Liver (tissue), 3 donors: ENCODE data around the gene STAP2.

Source experiments
- CTCF ChIP-seq: fragments of 150-350 bp; IDR thresholded peaks from 2 replicates; pipeline ENCODE4 v1.5.1; 2017; ENCODE audit warnings: improper control_type of control experiment, low read depth, low read length; ENCODE audit not compliant: missing input control
- EGR1 ChIP-seq, 2 donors: IDR thresholded peaks; 2 replicates each; pipeline ENCODE4 v1.6.1; 2016 to 2018; ENCODE audit warnings: antibody characterized with exemption in 2 of 2, low read depth in 2 of 2
- FOXA1 ChIP-seq: IDR thresholded peaks from 2 replicates; pipeline ENCODE4 v1.6.1; 2016; ENCODE audit warnings: antibody characterized with exemption
- HNF4G ChIP-seq: IDR thresholded peaks from 2 replicates; pipeline ENCODE4 v1.6.1; 2016; ENCODE audit warnings: antibody characterized with exemption
- JUND ChIP-seq, 2 donors: IDR thresholded peaks; 2 replicates each; pipeline ENCODE4 v1.6.1; 2016; ENCODE audit warnings: antibody characterized with exemption in 2 of 2
- TF ChIP-seq, protein P1 (sequence below): IDR thresholded peaks from 2 replicates; pipeline ENCODE4 v1.6.1; 2016; ENCODE audit warnings: antibody characterized with exemption
- TF ChIP-seq, protein P2 (sequence below): IDR thresholded peaks from 2 replicates; pipeline ENCODE4 v1.6.1; 2016; ENCODE audit warnings: antibody characterized with exemption
- donor health status: healthy.
- donor health status: healthy.

GRCh38 chr19:4370418-4371041 is 31.9 kb upstream of the STAP2 start:
- TF ChIP-seq, protein P1, sequence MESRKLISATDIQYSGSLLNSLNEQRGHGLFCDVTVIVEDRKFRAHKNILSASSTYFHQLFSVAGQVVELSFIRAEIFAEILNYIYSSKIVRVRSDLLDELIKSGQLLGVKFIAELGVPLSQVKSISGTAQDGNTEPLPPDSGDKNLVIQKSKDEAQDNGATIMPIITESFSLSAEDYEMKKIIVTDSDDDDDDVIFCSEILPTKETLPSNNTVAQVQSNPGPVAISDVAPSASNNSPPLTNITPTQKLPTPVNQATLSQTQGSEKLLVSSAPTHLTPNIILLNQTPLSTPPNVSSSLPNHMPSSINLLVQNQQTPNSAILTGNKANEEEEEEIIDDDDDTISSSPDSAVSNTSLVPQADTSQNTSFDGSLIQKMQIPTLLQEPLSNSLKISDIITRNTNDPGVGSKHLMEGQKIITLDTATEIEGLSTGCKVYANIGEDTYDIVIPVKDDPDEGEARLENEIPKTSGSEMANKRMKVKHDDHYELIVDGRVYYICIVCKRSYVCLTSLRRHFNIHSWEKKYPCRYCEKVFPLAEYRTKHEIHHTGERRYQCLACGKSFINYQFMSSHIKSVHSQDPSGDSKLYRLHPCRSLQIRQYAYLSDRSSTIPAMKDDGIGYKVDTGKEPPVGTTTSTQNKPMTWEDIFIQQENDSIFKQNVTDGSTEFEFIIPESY = no peak
- TF ChIP-seq JUND (IDR thresholded peaks at IDR 0.05) = no peak
- no peak for TF ChIP-seq CTCF
- no peak for TF ChIP-seq HNF4G
- TF ChIP-seq, protein P2, sequence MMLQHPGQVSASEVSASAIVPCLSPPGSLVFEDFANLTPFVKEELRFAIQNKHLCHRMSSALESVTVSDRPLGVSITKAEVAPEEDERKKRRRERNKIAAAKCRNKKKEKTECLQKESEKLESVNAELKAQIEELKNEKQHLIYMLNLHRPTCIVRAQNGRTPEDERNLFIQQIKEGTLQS = no peak
- TF ChIP-seq EGR1 (IDR thresholded peaks at IDR 0.05; ENCODE audit: low read depth in 2 of 2) = no peak
- no peak for TF ChIP-seq FOXA1
